Mammary microvascular endothelial cell (primary cell): ENCODE results near the gene SRPX2. TPM values are rescaled to one million over a fixed set of nuclear protein-coding genes. Genes with fewer than 3 reads are reported as not detected.

Experiments
- total RNA-seq: library from RNA; depleted of rRNA; stranded (reverse); fragments of >200 nt; gene quantifications from 2 replicates; pipeline ENCODE4 v1.2.3, GENCODE V29; 2015

SRPX2 gene, protein sequence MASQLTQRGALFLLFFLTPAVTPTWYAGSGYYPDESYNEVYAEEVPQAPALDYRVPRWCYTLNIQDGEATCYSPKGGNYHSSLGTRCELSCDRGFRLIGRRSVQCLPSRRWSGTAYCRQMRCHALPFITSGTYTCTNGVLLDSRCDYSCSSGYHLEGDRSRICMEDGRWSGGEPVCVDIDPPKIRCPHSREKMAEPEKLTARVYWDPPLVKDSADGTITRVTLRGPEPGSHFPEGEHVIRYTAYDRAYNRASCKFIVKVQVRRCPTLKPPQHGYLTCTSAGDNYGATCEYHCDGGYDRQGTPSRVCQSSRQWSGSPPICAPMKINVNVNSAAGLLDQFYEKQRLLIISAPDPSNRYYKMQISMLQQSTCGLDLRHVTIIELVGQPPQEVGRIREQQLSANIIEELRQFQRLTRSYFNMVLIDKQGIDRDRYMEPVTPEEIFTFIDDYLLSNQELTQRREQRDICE
- 29.4 and 35.0 TPM in 2 replicates for total RNA-seq

GRCh38 chrX:100643956-100644860, at the start of gene SRPX2:
Gene SRPX2 (plus strand): TSS chrX:100644199. CDS start chrX:100646323, 2,124 bp downstream.

GRCh38 chrX:100636321-100636991, 7.5 kb upstream of the SRPX2 start, which contains the start of gene TSPAN6:
Gene TSPAN6 (minus strand): TSS chrX:100636806. CDS start chrX:100636694, 112 bp downstream.

Other genes with a start within 250 kb of the SRPX2 start
- gene PCDH19, start 233.9 kb upstream of the SRPX2 start, total RNA-seq: 0.07 and 0.20 TPM in 2 replicates
- not detected in 2 replicates for gene TNMD, start 59.3 kb upstream of the SRPX2 start, total RNA-seq
- 25.7 and 28.0 TPM in 2 replicates for gene TSPAN6, start 7.4 kb upstream of the SRPX2 start, total RNA-seq
- 14.5 and 14.8 TPM in 2 replicates for gene SYTL4, start 87.9 kb downstream of the SRPX2 start, total RNA-seq
- 35.5 and 36.0 TPM in 2 replicates for gene CSTF2, start 176.2 kb downstream of the SRPX2 start, total RNA-seq
- not detected in 2 replicates for gene NOX1, start 230.2 kb downstream of the SRPX2 start, total RNA-seq